Measurements from ENCODE around the gene KRT85. TPM values are rescaled to one million over a fixed set of nuclear protein-coding genes. Genes with fewer than 3 reads are reported as not detected.

Gene KRT85
- total RNA-seq, 2 donors from 2014 or later = not detected

GRCh38 chr12:52405922-52406385 is 38.7 kb upstream of the KRT85 start, which contains the start of gene KRT82:
Gene KRT82, minus strand, starts transcription at chr12:52406335. Its CDS starts 58 bp downstream, at chr12:52406277.
- ATAC-seq (no peak), DNase-seq (no peak)
- TF ChIP-seq, protein P1, sequence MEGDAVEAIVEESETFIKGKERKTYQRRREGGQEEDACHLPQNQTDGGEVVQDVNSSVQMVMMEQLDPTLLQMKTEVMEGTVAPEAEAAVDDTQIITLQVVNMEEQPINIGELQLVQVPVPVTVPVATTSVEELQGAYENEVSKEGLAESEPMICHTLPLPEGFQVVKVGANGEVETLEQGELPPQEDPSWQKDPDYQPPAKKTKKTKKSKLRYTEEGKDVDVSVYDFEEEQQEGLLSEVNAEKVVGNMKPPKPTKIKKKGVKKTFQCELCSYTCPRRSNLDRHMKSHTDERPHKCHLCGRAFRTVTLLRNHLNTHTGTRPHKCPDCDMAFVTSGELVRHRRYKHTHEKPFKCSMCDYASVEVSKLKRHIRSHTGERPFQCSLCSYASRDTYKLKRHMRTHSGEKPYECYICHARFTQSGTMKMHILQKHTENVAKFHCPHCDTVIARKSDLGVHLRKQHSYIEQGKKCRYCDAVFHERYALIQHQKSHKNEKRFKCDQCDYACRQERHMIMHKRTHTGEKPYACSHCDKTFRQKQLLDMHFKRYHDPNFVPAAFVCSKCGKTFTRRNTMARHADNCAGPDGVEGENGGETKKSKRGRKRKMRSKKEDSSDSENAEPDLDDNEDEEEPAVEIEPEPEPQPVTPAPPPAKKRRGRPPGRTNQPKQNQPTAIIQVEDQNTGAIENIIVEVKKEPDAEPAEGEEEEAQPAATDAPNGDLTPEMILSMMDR (IDR thresholded peaks at IDR 0.05) = no peak
- no peak for TF ChIP-seq POLR2A (IDR thresholded peaks at IDR 0.05)
- Histone ChIP-seq H3K36me3 (replicated peaks in 1 of 2; ENCODE audit: insufficient read depth in 1 of 2, low read depth in 2 of 2) (no peaks in the 10 kb centered on the region), H3K9me3 (no peaks in the 10 kb centered on the region), H3K27me3 (no peaks in the 10 kb centered on the region), H3K4me3 (no peak within 1 kb of the TSS), H3K4me1 (no peaks in the 10 kb centered on the region), H3K27ac (no peak within 1 kb of the TSS)
- intact Hi-C loops (cut with DNase I) = no loop called here
- WGBS, 2 donors = 74 to 78% methylated on average over 6 to 14 of the region's 14 CpGs

DNA sequence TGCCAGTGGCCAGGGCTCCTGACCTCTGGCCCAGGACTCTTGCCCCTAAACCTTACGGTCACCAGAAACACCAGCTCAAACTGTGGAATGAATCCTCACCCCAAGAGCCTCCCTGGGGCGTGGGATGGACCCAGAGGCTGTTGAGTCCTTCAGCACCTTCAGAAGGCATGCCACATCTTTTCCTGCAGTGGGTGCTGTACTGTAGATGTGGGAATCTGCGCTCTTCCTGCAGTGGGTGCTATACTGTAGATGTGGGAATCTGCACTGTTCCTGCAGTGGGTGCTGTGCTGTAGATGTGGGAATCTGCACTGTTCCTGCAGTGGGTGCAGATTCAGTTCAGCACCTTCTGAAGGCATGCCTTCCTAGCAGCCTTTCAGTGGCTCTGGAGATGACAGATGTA is 37.7 kb upstream of the KRT85 start:
- intact Hi-C loops (cut with DNase I) = no loop called here
- ATAC-seq (no peak), DNase-seq (no peak)
- Histone ChIP-seq H3K4me1 (no peaks in the 10 kb centered on the region), H3K27ac (no peak overlapping the region), H3K27me3 (no peaks in the 10 kb centered on the region), H3K9me3 (no peaks in the 10 kb centered on the region), H3K36me3 (replicated peaks in 1 of 2; ENCODE audit: insufficient read depth in 1 of 2, low read depth in 2 of 2) (no peaks in the 10 kb centered on the region), H3K4me3 (no peak overlapping the region)
- TF ChIP-seq POLR2A (IDR thresholded peaks at IDR 0.05) = no peak
- TF ChIP-seq, protein P1 (IDR thresholded peaks at IDR 0.05) = no peak
- WGBS, 2 donors = 79 to 83% methylated on average over 2 to 3 of the region's 3 CpGs

DNA sequence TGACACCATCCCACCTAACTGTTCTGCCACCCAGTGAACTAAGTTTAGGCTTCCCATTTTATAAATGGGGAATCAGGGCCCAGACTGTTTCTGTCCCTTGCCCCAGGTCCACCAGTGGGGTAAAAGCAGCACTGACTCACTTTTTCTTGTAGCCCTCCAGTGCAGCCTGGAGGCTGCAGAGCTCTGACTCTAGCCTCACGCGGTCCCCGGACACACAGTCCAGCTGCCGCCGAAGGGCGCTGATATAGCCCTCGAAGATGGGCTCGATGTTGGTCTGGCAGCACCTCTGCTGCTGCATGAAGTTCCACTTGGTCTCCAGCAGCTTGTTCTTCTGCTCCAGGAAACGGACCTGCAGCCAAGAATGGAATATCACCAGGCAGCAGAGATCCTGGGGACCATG is 36.3 kb upstream of the KRT85 start:
- no peaks in the 10 kb centered on the region for H3K27me3 ChIP-seq
- H3K4me1 ChIP-seq = no peaks in the 10 kb centered on the region
- H3K9me3 ChIP-seq = no peaks in the 10 kb centered on the region
- H3K27ac ChIP-seq = no peak overlapping the region
- TF ChIP-seq, protein P1 (IDR thresholded peaks at IDR 0.05) = no peak
- TF ChIP-seq POLR2A (IDR thresholded peaks at IDR 0.05) = no peak
- ATAC-seq (no peak), DNase-seq (no peak)
- intact Hi-C loops (cut with DNase I) = no loop called here
- 85 to 92% methylated on average over 9 of the region's 9 CpGs for WGBS, 2 donors
- H3K4me3 ChIP-seq = no peak overlapping the region
- H3K36me3 ChIP-seq (replicated peaks in 1 of 2; ENCODE audit: insufficient read depth in 1 of 2, low read depth in 2 of 2) = no peaks in the 10 kb centered on the region

- ATAC-seq (no peak), DNase-seq (no peak)
- intact Hi-C loops (cut with DNase I) = no loop called here
These were observed 35.7 kb upstream of the KRT85 start for GRCh38 chr12:52402873-52403540.

More at GRCh38 chr12:52402873-52403540, 35.7 kb upstream of the KRT85 start:
- H3K4me3 ChIP-seq = no peak overlapping the region
- H3K27me3 ChIP-seq = no peaks in the 10 kb centered on the region
- H3K4me1 ChIP-seq = no peaks in the 10 kb centered on the region
- no peaks in the 10 kb centered on the region for H3K36me3 ChIP-seq (replicated peaks in 1 of 2; ENCODE audit: insufficient read depth in 1 of 2, low read depth in 2 of 2)
- TF ChIP-seq, protein P1 (IDR thresholded peaks at IDR 0.05) = no peak
- no peak for TF ChIP-seq POLR2A (IDR thresholded peaks at IDR 0.05)
- no peak overlapping the region for H3K27ac ChIP-seq
- 42 to 48% methylated on average over 3 of the region's 3 CpGs for WGBS, 2 donors
- H3K9me3 ChIP-seq = no peaks in the 10 kb centered on the region
